ENCODE results near the gene SLC39A8. TPM values are rescaled to one million over a fixed set of nuclear protein-coding genes. Genes with fewer than 3 reads are reported as not detected.
A peak's percentile ranks its signal among the peaks of the same experiment; 100 is the strongest.

The SLC39A8 gene
- total and polyA plus RNA-seq, 4 donors, result 179 to 314 (median 235) TPM

- DNase-seq (peak in 2 of 3 donors; percentile 49 to 59), ATAC-seq (ENCODE audit: insufficient read depth, low FRiP score) (no peak)
- 50 to 72% methylated on average over 3 of the region's 3 CpGs for WGBS, 2 donors
- H3K9me3 ChIP-seq (ENCODE audit: control insufficient read depth in 4 of 4, insufficient read depth in 3 of 4, low read length in 3 of 4), result no peaks in the 10 kb centered on the region
- TF ChIP-seq, protein P1, sequence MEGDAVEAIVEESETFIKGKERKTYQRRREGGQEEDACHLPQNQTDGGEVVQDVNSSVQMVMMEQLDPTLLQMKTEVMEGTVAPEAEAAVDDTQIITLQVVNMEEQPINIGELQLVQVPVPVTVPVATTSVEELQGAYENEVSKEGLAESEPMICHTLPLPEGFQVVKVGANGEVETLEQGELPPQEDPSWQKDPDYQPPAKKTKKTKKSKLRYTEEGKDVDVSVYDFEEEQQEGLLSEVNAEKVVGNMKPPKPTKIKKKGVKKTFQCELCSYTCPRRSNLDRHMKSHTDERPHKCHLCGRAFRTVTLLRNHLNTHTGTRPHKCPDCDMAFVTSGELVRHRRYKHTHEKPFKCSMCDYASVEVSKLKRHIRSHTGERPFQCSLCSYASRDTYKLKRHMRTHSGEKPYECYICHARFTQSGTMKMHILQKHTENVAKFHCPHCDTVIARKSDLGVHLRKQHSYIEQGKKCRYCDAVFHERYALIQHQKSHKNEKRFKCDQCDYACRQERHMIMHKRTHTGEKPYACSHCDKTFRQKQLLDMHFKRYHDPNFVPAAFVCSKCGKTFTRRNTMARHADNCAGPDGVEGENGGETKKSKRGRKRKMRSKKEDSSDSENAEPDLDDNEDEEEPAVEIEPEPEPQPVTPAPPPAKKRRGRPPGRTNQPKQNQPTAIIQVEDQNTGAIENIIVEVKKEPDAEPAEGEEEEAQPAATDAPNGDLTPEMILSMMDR (IDR thresholded peaks at IDR 0.05; ENCODE audit: control extremely low read depth, extremely low read depth), result peak; percentile 9
- H3K4me1 ChIP-seq (ENCODE audit: control insufficient read depth in 5 of 5, insufficient read depth in 5 of 5, low read length in 5 of 5), result no peaks in the 10 kb centered on the region
- no peaks in the 10 kb centered on the region for H3K27me3 ChIP-seq (ENCODE audit: control insufficient read depth in 3 of 3, insufficient read depth in 3 of 3, low read length in 2 of 3)
- H3K27ac ChIP-seq (ENCODE audit: low read depth in 1 of 2, low read length in 1 of 2), result no peak overlapping the region
- no peak overlapping the region for H3K9ac ChIP-seq (ENCODE audit: insufficient read depth in 1 of 2, low read length in 2 of 2)
- no peak overlapping the region for H3K4me3 ChIP-seq
- peaks cover 0 to 3% (median 0%) of the 10 kb centered on the region in 4 donors for H3K36me3 ChIP-seq (ENCODE audit: control insufficient read depth in 4 of 4, insufficient read depth in 4 of 4, low read length in 4 of 4)
These were observed 82.1 kb downstream of the SLC39A8 start for GRCh38 chr4:102263024-102263787.

DNA sequence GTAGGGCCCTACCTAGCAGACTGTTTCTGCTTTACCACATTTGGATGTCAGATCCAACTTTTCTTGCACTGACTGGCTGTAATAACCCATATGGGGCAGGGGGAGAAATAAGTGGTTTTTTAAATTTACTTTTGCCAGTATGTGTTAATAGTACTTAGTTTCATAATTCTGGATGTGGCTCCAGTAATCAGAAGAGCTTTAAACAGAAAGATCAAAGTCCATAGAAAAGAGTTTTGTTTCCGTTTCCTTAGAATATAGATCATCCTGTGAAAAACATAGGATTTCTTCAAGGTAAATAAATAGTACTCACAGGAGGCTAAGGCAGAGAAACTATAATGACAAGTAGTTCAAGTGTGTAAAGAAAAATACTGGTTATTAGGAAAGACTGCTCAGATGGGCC is 85.6 kb downstream of the SLC39A8 start:
- Histone ChIP-seq H3K4me1 (ENCODE audit: control insufficient read depth in 5 of 5, insufficient read depth in 5 of 5, low read length in 5 of 5) (peaks cover 0 to 1% (median 0%) of the 10 kb centered on the region in 5 donors), H3K9ac (ENCODE audit: insufficient read depth in 1 of 2, low read length in 2 of 2) (no peak overlapping the region), H3K27me3 (ENCODE audit: control insufficient read depth in 3 of 3, insufficient read depth in 3 of 3, low read length in 2 of 3) (no peaks in the 10 kb centered on the region), H3K27ac (ENCODE audit: low read depth in 1 of 2, low read length in 1 of 2) (no peak overlapping the region), H3K4me3 (no peak overlapping the region), H3K9me3 (ENCODE audit: control insufficient read depth in 4 of 4, insufficient read depth in 3 of 4, low read length in 3 of 4) (no peaks in the 10 kb centered on the region), H3K36me3 (ENCODE audit: control insufficient read depth in 4 of 4, insufficient read depth in 4 of 4, low read length in 4 of 4) (no peaks in the 10 kb centered on the region)
- ATAC-seq (ENCODE audit: insufficient read depth, low FRiP score) (no peak), DNase-seq (no peak)
- TF ChIP-seq, protein P1 (IDR thresholded peaks at IDR 0.05; ENCODE audit: control extremely low read depth, extremely low read depth), result no peak
- 87 to 89% methylated on average over 1 of the region's 1 CpG for WGBS, 2 donors

DNA sequence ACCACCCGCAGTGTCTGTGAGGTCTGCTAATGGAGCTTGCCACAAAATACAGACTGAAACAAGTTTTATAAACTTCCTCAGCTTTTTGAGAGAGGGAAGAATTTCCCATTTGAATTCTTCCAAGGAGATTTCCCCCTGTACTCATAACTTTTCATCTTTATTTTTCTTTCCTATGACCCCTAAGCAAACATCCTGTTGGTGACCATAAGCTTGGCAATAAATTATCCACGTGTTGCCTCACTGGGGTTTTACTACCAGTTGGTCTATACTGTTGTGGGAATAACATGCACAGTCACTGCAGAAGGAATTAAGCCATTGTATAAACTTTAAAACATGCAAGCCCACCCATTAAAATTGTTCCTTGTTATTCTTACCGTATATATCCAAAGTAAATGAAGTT is 86.2 kb downstream of the SLC39A8 start:
- 60 to 63% methylated on average over 3 of the region's 3 CpGs for WGBS, 2 donors
- peaks cover 0 to 1% (median 0%) of the 10 kb centered on the region in 5 donors for H3K4me1 ChIP-seq (ENCODE audit: control insufficient read depth in 5 of 5, insufficient read depth in 5 of 5, low read length in 5 of 5)
- H3K9me3 ChIP-seq (ENCODE audit: control insufficient read depth in 4 of 4, insufficient read depth in 3 of 4, low read length in 3 of 4), result no peaks in the 10 kb centered on the region
- H3K4me3 ChIP-seq, result no peak overlapping the region
- no peak overlapping the region for H3K9ac ChIP-seq (ENCODE audit: insufficient read depth in 1 of 2, low read length in 2 of 2)
- no peak for DNase-seq
- TF ChIP-seq, protein P1 (IDR thresholded peaks at IDR 0.05; ENCODE audit: control extremely low read depth, extremely low read depth), result no peak
- H3K36me3 ChIP-seq (ENCODE audit: control insufficient read depth in 4 of 4, insufficient read depth in 4 of 4, low read length in 4 of 4), result no peaks in the 10 kb centered on the region
- H3K27ac ChIP-seq (ENCODE audit: low read depth in 1 of 2, low read length in 1 of 2), result no peak overlapping the region
- no peak for ATAC-seq (ENCODE audit: insufficient read depth, low FRiP score)
- no peaks in the 10 kb centered on the region for H3K27me3 ChIP-seq (ENCODE audit: control insufficient read depth in 3 of 3, insufficient read depth in 3 of 3, low read length in 2 of 3)
